22Rv1 (cell line): ENCODE data around the gene LATS2.

ENCODE experiments used
- CTCF ChIP-seq: fragments of 450-650 bp; IDR thresholded peaks from 2 replicates; pipeline ENCODE4 v1.5.1; 2017; ENCODE audit warnings: mild to moderate bottlenecking
- ZFX ChIP-seq: fragments of 450-650 bp; IDR thresholded peaks from 2 replicates; pipeline ENCODE4 v1.6.1; 2017; ENCODE audit warnings: antibody characterized with exemption, borderline replicate concordance

DNA sequence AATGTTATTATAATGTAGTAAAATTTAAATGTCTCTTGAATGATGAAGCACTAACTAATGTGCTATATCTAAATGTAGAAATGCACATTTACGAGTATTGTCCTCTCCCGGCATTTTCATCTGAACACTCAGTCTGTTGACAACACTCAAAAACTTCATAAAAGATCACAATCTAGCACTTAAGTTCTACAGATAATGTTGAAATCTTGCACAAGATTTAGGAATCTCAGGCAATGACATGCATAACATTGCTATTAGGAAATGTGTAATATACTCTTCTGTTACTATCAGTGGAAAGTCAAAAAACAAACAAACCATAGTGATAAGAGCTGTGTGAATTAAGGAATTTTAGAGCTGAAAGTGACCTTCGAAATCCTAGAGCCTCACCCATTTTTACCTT lies 121.3 kb downstream of the LATS2 start:
- TF ChIP-seq CTCF = no peak
- no peak for TF ChIP-seq ZFX
